Astrocyte (in vitro differentiated cells and primary cell): ENCODE results near the gene NXPE4.

Experiments used
- CTCF ChIP-seq: IDR thresholded peaks from 2 replicates; pipeline ENCODE4 v1.5.1; 2011; ENCODE audit warnings: low read depth, mild to moderate bottlenecking, inconsistent platforms, low read length, moderate library complexity; ENCODE audit not compliant: insufficient read depth
- EZH2 ChIP-seq: IDR thresholded peaks from 2 replicates; pipeline ENCODE4 v1.6.1; 2012; ENCODE audit warnings: mild to moderate bottlenecking, low read length, inconsistent platforms; ENCODE audit not compliant: insufficient read depth

- TF ChIP-seq CTCF: no peak
- TF ChIP-seq EZH2: no peak
These were observed 28.1 kb upstream of the NXPE4 start for GRCh38 chr11:114623720-114624119.
